LNCaP clone FGC (cell line): ENCODE data around the gene HOXA1.

Experiments used
- DNase-seq: peaks from one replicate; pipeline ENCODE4 v3.0.0-alpha.2; 2011; ENCODE audit warnings: low read depth
- H3K4me3 ChIP-seq: 2 replicates; pipeline ENCODE4 v1.5.1; 2011; ENCODE audit warnings: mild to moderate bottlenecking, low read depth, low read length, control low read depth
- TF ChIP-seq, protein P1 (sequence below): IDR thresholded peaks from 2 replicates; pipeline ENCODE4 v1.5.1; 2012; ENCODE audit warnings: mild to moderate bottlenecking; ENCODE audit not compliant: control insufficient read depth, insufficient read depth; ENCODE audit errors: extremely low read depth

HOXA1 gene

DNA sequence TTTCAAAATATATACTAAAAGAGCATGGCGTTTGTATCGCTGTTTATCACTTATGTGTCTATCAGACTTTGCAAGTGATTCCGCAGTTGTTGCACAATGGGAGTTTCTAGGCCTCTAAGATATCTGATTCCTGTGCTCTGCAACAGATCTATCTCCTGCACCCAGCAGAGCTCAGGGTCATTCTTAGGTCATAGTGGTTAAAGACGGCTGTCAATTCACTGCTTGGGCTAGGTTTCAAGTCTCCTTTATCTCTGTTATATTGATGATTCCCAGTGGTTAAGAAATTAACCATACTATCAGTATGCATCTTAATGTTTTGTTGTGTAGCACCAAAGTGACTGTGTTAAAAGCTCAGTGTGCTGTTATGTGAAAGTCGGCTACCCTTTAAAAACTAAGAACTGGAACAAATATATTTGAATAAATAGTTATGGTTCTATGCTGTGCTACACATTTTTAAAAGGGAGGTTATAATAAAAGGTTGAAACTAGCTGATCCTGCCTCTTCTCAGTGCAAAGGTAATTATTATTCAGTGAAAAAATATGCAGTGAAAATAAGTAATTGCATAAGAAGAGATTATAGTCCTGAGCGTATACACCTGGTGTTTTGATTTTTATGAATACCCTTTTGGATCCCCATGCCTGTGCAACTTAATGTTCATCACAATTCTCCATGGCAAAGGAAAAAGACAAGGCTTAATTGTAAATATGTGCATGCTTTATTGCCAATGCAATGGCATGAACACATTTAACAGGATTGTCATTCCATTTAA is 24.0 kb downstream of the HOXA1 start:
- TF ChIP-seq, protein P1, sequence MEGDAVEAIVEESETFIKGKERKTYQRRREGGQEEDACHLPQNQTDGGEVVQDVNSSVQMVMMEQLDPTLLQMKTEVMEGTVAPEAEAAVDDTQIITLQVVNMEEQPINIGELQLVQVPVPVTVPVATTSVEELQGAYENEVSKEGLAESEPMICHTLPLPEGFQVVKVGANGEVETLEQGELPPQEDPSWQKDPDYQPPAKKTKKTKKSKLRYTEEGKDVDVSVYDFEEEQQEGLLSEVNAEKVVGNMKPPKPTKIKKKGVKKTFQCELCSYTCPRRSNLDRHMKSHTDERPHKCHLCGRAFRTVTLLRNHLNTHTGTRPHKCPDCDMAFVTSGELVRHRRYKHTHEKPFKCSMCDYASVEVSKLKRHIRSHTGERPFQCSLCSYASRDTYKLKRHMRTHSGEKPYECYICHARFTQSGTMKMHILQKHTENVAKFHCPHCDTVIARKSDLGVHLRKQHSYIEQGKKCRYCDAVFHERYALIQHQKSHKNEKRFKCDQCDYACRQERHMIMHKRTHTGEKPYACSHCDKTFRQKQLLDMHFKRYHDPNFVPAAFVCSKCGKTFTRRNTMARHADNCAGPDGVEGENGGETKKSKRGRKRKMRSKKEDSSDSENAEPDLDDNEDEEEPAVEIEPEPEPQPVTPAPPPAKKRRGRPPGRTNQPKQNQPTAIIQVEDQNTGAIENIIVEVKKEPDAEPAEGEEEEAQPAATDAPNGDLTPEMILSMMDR: no peak
- no peak overlapping the region for H3K4me3 ChIP-seq
- DNase-seq: no peak

DNA sequence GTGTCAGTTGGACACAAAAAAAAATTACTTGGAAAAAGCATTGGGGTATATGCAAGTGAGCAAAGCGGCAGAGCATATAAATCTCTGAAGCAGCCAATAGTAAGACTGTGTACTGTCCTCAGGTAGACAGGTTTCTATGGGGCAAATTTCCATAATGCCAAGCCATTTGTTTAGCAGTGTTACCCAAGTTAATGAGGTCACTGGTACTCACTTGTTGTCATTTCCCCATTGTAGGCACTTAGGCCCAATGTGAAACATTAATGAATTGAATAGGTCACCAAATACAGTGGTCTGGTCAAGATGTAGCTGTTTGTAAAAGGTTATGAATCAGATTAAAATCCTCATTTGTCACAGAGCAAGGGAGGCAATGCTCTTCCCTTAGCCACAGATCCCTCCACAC is 27.5 kb downstream of the HOXA1 start:
- DNase-seq: no peak
- no peak overlapping the region for H3K4me3 ChIP-seq
- TF ChIP-seq, protein P1: no peak

DNA sequence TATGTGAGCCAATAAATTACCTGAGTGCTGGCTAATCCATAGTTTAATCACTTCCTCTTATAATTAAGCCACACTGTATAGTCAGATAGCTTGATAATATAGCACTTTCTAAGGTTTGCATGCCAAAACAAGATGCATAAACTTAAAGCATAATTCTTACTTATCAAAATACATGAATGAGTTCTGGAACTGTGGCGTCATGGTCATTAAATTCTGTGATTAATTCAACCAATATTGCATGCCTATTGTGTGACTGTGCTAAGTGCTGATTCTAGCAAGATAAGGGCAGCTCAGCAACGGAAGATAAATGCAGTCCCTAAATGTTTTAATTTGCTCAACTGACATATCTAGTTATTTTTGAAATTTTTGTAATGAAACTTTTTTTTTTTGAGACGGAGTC is 29.7 kb downstream of the HOXA1 start:
- TF ChIP-seq, protein P1: no peak
- no peak overlapping the region for H3K4me3 ChIP-seq
- DNase-seq: no peak

DNA sequence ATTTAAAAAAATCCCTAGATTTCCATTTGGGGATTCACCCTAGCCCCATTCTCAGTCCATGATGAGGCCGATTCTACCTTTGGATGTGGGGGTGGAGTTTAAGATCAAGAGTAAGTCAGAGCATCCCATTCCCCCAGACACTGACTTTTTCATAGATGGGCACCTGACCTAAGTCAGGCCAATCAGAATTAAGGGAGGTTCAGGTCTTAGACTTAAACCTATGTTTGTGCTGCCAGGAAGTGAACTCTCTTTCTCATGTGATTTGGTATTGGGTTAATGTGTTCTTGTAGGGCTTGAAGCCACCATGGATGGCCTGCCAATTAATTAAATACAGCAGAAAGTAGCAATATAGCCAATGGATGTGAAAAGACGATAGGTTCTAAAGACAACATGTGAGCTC is 30.1 kb downstream of the HOXA1 start:
- no peak overlapping the region for H3K4me3 ChIP-seq
- no peak for DNase-seq
- TF ChIP-seq, protein P1: no peak

GRCh38 chr7:27064661-27065060 is 31.1 kb downstream of the HOXA1 start:
- H3K4me3 ChIP-seq: no peak overlapping the region
- TF ChIP-seq, protein P1: no peak

DNA sequence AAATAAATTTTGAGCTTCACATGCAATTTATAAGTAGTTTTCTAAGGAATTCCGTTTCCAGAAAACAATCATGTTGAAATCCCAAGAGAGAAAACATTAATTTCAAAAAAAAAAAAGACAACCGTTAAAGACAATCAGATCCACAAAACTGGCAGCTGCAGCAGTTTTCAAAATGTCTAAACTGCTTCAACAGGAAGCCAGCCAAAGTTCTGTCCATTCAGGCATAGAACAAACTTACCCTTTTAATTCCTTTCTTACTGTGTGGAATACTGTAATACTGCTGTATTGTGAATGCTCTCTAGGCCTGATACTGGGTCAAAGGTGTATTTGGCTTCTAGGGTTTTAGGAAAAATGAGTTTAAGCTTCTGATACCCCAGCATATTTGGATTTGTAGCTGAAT is 31.6 kb downstream of the HOXA1 start:
- DNase-seq: no peak
- no peak overlapping the region for H3K4me3 ChIP-seq
- TF ChIP-seq, protein P1: no peak

More at GRCh38 chr7:27064661-27065060, 31.1 kb downstream of the HOXA1 start:
- no peak for DNase-seq

- no peak overlapping the region for H3K4me3 ChIP-seq
- TF ChIP-seq, protein P1: no peak
- no peak for DNase-seq
Measured at GRCh38 chr7:27062946-27063345, 32.9 kb downstream of the HOXA1 start.
